ENCODE data around the gene CDH13.

Gene CDH13

GRCh38 chr16:82748026-82748425, 121.3 kb downstream of the CDH13 start:
- DNase-seq (ENCODE audit: low read depth): no peak

GRCh38 chr16:82750068-82750467, 123.3 kb downstream of the CDH13 start:
- no peak for DNase-seq (ENCODE audit: low read depth)

- DNase-seq (ENCODE audit: low read depth): no peak
These were observed 124.3 kb downstream of the CDH13 start for GRCh38 chr16:82751020-82751419.

- DNase-seq (ENCODE audit: low read depth): no peak
These were observed 125.4 kb downstream of the CDH13 start for GRCh38 chr16:82752172-82752571.

GRCh38 chr16:82753821-82754220, 127.1 kb downstream of the CDH13 start:
- DNase-seq (ENCODE audit: low read depth): no peak

GRCh38 chr16:82754716-82755513, 128.1 kb downstream of the CDH13 start:
- no peak for DNase-seq (ENCODE audit: low read depth)

DNA sequence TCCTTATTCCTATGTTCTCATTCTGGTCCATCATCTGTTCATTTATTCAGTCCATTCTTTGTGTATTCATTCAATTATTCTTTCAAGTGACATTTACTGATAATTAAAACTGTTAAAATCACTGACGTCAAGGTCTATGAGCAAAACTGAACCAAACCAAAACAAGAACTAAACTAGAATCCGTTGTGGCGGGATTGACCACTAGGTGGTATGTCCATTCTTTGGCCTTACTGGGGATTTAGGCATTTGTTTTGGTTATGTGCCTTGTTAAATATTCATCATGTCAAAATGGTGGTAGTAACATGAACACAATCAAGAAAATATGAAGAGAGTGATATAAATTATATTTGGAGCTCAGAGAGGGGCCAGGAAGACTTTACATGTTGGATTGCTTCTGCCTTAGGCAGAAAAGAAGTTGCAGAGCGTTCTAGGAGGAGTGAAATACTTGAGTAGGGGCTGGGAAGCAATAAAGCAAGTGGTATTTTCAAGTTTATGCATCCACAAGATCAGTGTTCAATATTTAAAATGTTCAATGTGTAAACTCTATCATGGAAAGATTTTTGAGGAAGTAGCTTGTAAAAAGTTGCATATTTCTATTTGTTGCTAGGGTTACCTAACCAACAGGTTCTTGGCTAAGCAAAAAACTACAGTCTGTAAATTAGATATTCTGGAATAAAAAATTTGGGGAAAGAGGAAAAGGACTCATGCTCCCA, 129.0 kb downstream of the CDH13 start:
- no peak for DNase-seq (ENCODE audit: low read depth)

DNA sequence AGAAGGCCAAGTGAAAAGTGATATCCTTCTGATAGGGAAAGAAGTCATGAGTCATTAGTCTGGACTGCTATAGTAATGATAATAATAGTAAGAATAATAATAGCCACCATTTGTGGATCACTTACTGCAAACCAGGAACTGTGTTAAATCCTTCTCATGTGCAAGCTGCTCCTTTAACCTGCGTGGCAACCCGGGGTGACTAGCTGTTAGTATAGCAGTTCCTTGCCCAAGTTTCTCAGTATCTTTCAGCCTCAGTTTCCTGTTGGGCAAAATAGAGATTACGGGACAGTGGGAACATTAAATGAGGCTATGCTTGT, 129.5 kb downstream of the CDH13 start:
- no peak for DNase-seq (ENCODE audit: low read depth)

GRCh38 chr16:82758406-82758805, 131.6 kb downstream of the CDH13 start:
- no peak for DNase-seq (ENCODE audit: low read depth)

- no peak for DNase-seq (ENCODE audit: low read depth)
These were observed 132.1 kb downstream of the CDH13 start for GRCh38 chr16:82758904-82759303.

DNA sequence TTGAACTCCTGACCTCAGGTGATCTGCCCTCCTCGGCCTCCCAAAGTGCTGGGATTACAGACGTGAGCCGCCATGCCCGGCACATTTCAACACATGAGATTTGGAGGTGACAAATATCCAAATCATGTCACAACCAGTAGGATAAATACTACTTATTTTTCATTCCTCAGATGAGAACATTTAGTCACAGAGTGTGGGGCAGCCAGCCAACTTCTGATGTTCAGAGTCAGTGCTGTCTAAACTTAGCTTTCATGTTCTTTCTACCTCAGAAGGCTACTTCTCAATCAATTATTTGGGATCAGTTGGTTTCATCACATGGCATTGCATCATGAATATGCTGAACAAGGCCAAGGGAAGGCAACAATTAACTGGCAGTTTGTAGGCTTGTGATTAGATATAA, 134.5 kb downstream of the CDH13 start:
- no peak for DNase-seq (ENCODE audit: low read depth)

DNA sequence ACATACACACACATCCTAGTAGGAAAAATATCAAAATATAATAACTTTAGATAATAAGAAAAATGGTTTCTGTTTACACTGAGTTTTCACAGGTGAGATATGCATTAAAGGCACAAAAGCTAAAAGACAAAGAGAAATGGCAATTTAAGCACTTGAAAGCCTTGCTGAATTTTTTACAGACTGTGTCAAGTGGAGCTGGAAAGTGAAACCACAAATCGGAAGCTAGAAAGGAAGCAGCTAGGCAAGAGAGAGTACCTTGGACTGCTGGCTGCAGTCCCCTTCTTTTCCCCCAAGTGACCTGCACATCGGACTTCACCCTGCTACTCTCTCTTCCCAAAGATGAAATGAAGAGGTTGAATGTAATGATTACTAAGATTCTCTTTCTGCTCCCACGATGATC, 135.1 kb downstream of the CDH13 start:
- DNase-seq (ENCODE audit: low read depth): no peak

- no peak for DNase-seq (ENCODE audit: low read depth)
These were observed 136.6 kb downstream of the CDH13 start for GRCh38 chr16:82763371-82763770.

- no peak for DNase-seq (ENCODE audit: low read depth)
These were observed 140.4 kb downstream of the CDH13 start for GRCh38 chr16:82767198-82767597.

DNA sequence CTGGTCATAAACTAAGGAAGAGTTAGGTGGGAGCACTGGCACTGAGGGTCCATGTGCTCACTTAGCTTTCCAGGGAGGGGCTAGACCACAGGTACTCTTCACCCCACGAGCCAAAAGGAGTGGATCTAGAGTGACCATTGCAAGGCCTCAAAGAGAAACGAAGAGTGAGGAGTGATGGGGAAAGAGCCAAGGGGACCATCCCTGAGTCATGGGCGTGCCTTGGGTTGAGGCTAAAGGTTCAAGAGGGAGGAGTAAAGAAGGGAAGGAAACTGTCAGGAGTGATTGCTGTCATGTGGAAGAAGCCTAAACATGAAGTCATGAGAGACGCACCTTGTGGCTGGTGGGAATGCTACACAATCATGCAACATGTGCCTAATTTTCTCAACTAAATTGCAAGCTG, 141.0 kb downstream of the CDH13 start:
- no peak for DNase-seq (ENCODE audit: low read depth)

DNA sequence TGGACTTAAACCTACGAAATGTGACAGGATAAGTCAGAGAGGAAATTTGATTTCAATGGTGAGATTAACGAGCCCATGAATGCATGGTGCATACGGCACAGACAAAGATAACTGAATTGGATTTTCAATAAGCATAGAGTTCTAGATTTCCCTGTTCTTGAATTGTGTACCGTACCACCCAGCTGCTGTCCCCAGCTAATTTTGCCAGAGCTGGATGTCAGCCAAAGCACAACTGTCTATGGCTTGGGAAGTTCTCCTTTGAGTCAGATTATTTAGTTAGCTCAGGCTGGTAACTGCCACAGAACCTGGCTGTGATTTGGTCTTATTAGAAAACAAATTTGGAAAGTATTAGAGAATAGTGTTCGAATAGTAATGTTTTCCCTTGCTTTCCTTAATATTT, 143.1 kb downstream of the CDH13 start:
- no peak for DNase-seq (ENCODE audit: low read depth)

GRCh38 chr16:82772215-82772614, 145.4 kb downstream of the CDH13 start:
- DNase-seq (ENCODE audit: low read depth): no peak

DNA sequence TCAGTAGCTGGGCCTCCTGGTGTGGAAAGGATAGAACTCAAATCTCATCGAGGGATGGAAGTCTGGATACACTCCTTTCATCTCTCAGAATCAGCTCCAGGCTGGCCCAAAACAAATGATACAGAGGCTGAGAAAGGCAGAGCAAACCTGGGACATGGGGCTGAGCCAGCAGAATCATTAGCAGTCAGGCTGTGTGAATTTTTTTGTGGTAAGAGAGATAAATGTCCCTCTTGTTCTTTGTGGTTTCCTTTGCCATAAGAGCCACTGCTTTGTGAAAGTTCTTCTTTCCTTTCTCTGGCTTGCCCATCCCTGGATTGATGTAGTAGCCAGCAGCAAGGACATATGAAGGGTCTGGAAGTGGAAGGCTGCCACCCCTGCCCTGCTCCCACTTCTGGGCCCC, 146.2 kb downstream of the CDH13 start:
- DNase-seq (ENCODE audit: low read depth): no peak

DNA sequence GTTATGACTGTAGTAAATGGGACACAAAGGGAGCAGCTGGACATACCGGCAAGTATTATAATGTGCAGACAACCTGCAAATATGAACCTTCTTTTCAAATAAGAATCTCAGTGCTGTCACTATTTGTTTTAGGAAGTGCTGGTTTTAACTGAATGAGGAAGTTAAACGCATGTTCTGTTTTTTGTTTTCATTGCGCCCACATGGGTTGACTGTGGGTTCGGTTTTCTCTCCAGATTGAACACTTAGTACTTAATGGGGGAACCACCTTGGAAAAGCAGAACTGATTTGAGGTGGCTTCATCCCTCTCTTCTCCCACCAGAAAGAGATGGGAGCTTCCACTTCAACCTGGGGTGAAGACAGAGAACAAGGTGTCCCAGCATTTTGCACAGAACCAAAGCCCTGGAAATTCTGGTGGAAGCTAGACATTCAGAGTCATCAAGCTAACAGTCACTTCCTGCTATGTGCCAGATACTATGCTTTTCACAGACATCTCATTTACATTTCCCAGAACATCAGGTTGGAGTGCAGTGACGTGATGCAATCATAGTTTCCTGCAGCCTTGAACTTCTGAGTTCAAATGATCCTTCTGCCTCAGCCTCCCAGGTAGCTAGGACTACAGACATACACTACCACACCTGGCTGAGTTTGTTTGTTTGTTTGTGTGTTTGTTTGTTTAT, 149.8 kb downstream of the CDH13 start:
- DNase-seq (ENCODE audit: low read depth): no peak

GRCh38 chr16:82782715-82783251, 156.0 kb downstream of the CDH13 start:
- no peak for DNase-seq (ENCODE audit: low read depth)

DNA sequence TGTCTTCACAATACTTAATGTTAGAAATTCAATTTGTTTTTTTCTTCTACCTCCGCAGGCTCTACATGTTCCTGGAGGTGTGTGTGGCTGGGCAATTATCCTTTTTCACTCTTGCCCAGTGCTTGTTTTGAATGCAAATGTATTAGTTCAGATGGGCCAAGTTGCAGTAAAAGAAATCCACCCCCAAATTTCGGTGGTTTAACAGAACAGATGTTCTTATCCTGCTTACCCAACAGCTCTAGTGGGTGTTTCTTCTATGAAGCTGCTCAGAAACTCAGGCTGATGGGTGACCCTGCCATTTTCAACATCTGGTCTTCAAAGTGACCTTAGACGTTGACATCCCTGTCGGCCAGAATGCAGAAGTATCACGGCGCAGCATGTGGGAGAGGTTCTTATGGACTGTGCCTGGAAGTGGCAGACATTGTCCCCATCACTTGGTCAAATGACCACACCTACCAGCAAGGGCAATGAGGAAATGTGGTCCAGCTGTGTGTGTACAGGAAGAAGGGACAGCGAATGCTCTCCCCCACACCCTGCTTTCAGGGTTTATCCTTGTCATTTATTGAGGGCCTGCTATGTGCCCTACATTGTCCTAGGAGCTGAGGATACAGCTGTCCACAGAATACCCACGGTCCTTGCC, 157.3 kb downstream of the CDH13 start:
- no peak for DNase-seq (ENCODE audit: low read depth)

DNA sequence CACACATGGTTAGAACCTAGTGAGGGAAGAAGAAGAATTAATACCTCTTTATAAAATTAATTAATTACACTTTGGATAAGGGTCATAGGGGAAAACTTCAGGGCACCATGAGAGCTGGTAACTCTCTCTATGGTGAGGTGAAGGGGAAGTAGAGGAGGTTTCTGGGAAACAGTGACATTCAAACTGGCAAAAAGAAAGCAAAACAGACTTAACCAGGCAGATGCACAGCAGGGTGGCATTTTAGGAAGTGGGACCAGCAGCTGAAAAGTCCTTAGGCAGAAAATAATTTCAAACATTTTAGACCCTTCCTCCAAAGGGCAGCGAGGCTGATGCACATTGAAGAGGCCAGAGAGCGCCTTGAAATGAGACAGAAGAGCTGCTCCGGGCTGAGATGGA, 157.8 kb downstream of the CDH13 start:
- DNase-seq (ENCODE audit: low read depth): no peak

GRCh38 chr16:82788225-82788624, 161.5 kb downstream of the CDH13 start:
- no peak for DNase-seq (ENCODE audit: low read depth)

Data from activated gamma-delta T cell treated with anti-CD3 and anti-CD28 coated beads, Interleukin-2, amount 50 U/mL, for 16 hours (primary cell).